ENCODE measurements around the gene PLXNA3. TPM values are rescaled to one million over a fixed set of nuclear protein-coding genes. Genes with fewer than 3 reads are reported as not detected.

PLXNA3 gene
- total RNA-seq, 2 donors from 2014 or later: 15.7 to 21.0 TPM

- no peak for TF ChIP-seq POLR2A (IDR thresholded peaks at IDR 0.05)
- no peak for TF ChIP-seq CTCF (IDR thresholded peaks at IDR 0.05)
- no peak for TF ChIP-seq POLR2AphosphoS5 (IDR thresholded peaks at IDR 0.05)
- no peak overlapping the region for H3K27ac ChIP-seq
- DNase-seq (ENCODE audit: low spot score): no peak
- intact Hi-C loops (cut with DNase I): no loop called here
- H3K4me1 ChIP-seq (replicated peaks): no peaks in the 10 kb centered on the region
- 93% methylated on average over 6 of the region's 32 CpGs for WGBS
- H3K9me3 ChIP-seq: no peaks in the 10 kb centered on the region
- H3K36me3 ChIP-seq: no peaks in the 10 kb centered on the region
- no peaks in the 10 kb centered on the region for H3K27me3 ChIP-seq (replicated peaks; ENCODE audit: insufficient read depth)
- no peak overlapping the region for H3K4me3 ChIP-seq
Observed at GRCh38 chrX:154466036-154466435, 8.0 kb downstream of the PLXNA3 start.

DNA sequence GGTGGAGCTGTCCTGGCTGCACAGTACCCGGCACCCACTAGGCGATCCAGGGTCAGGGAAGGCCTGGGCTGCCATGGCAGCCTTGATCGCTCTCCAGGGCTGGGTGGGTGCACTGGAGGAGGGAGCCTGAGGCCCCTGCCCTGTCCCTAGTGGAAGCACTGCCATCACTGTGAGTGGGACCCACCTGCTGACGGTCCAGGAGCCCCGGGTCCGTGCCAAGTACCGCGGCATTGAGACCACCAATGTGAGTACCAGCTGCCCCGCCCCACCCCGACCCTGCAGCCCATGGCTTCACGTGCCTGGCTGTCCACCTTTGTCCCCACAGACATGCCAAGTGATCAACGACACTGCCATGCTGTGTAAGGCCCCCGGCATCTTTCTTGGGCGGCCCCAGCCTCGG lies 8.8 kb downstream of the PLXNA3 start:
- 93% methylated on average over 7 of the region's 15 CpGs for WGBS
- Histone ChIP-seq H3K27me3 (replicated peaks; ENCODE audit: insufficient read depth) (no peaks in the 10 kb centered on the region), H3K9me3 (no peaks in the 10 kb centered on the region), H3K4me3 (no peak overlapping the region), H3K27ac (no peak overlapping the region), H3K36me3 (no peaks in the 10 kb centered on the region), H3K4me1 (replicated peaks) (no peaks in the 10 kb centered on the region)
- TF ChIP-seq CTCF (IDR thresholded peaks at IDR 0.05): no peak
- TF ChIP-seq POLR2AphosphoS5 (IDR thresholded peaks at IDR 0.05): no peak
- TF ChIP-seq POLR2A (IDR thresholded peaks at IDR 0.05): no peak
- no peak for DNase-seq (ENCODE audit: low spot score)
- intact Hi-C loops (cut with DNase I): no loop called here

DNA sequence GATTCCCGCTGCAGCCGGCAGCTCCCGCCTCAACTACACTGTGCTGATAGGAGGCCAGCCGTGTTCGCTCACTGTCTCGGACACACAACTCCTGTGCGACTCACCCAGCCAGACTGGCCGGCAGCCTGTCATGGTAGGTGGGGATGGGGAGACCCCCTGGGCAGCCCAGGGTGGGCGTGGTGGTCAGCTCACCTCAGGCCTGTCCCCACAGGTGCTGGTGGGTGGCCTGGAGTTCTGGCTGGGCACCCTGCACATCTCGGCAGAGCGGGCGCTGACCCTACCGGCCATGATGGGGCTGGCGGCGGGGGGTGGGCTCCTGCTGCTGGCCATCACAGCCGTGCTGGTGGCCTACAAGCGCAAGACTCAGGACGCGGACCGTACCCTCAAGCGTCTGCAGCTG lies 9.5 kb downstream of the PLXNA3 start:
- 97% methylated on average over 12 of the region's 21 CpGs for WGBS
- no peak for TF ChIP-seq POLR2AphosphoS5 (IDR thresholded peaks at IDR 0.05)
- TF ChIP-seq CTCF (IDR thresholded peaks at IDR 0.05): no peak
- no peak for TF ChIP-seq POLR2A (IDR thresholded peaks at IDR 0.05)
- Histone ChIP-seq H3K9me3 (no peaks in the 10 kb centered on the region), H3K4me3 (no peak overlapping the region), H3K4me1 (replicated peaks) (no peaks in the 10 kb centered on the region), H3K27ac (no peak overlapping the region), H3K27me3 (replicated peaks; ENCODE audit: insufficient read depth) (no peaks in the 10 kb centered on the region), H3K36me3 (no peaks in the 10 kb centered on the region)
- no peak for DNase-seq (ENCODE audit: low spot score)
- intact Hi-C loops (cut with DNase I): no loop called here

DNA sequence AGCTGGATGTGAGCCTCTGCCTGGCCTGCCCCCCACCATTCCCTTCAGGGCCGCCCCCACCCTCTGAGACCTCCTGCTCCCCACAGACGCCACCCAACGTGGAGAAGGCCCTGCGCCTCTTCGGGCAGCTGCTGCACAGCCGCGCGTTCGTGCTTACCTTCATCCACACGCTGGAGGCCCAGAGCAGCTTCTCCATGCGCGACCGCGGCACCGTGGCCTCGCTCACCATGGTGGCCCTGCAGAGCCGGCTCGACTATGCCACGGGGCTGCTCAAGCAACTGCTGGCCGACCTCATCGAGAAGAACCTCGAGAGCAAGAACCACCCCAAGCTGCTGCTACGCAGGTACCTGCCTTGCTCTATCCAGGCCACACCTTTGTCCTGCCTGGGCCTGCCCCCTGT lies 10.1 kb downstream of the PLXNA3 start:
- no peaks in the 10 kb centered on the region for H3K27me3 ChIP-seq (replicated peaks; ENCODE audit: insufficient read depth)
- H3K4me1 ChIP-seq (replicated peaks): no peaks in the 10 kb centered on the region
- H3K27ac ChIP-seq: no peak overlapping the region
- 89% methylated on average over 21 of the region's 23 CpGs for WGBS
- no peak overlapping the region for H3K4me3 ChIP-seq
- intact Hi-C loops (cut with DNase I): no loop called here
- H3K36me3 ChIP-seq: no peaks in the 10 kb centered on the region
- no peak for TF ChIP-seq CTCF (IDR thresholded peaks at IDR 0.05)
- TF ChIP-seq POLR2A (IDR thresholded peaks at IDR 0.05): no peak
- no peak for TF ChIP-seq POLR2AphosphoS5 (IDR thresholded peaks at IDR 0.05)
- DNase-seq (ENCODE audit: low spot score): no peak
- no peaks in the 10 kb centered on the region for H3K9me3 ChIP-seq

- Histone ChIP-seq H3K4me3 (no peak overlapping the region), H3K4me1 (replicated peaks) (no peaks in the 10 kb centered on the region), H3K36me3 (no peaks in the 10 kb centered on the region), H3K9me3 (no peaks in the 10 kb centered on the region), H3K27ac (no peak overlapping the region), H3K27me3 (replicated peaks; ENCODE audit: insufficient read depth) (no peaks in the 10 kb centered on the region)
- intact Hi-C loops (cut with DNase I): no loop called here
- 86% methylated on average over 9 of the region's 9 CpGs for WGBS
- no peak for TF ChIP-seq POLR2AphosphoS5 (IDR thresholded peaks at IDR 0.05)
- no peak for TF ChIP-seq CTCF (IDR thresholded peaks at IDR 0.05)
- no peak for DNase-seq (ENCODE audit: low spot score)
Observed at GRCh38 chrX:154469114-154469513, 11.0 kb downstream of the PLXNA3 start.
